NCI-H2171 treated with DMSO at 0.1 percent for 48 hours (cell line): ENCODE results near the gene DDC.

Source experiments
- DNase-seq: peaks from one replicate; lab custom pipeline; 2025; lab: John Stamatoyannopoulos, UW

Gene DDC

GRCh38 chr7:50564640-50565558 is at the start of gene DDC:
Gene DDC, minus strand, starts transcription at chr7:50565405. Its CDS starts 21,320 bp downstream, at chr7:50544085.
- DNase-seq: no peak

DNA sequence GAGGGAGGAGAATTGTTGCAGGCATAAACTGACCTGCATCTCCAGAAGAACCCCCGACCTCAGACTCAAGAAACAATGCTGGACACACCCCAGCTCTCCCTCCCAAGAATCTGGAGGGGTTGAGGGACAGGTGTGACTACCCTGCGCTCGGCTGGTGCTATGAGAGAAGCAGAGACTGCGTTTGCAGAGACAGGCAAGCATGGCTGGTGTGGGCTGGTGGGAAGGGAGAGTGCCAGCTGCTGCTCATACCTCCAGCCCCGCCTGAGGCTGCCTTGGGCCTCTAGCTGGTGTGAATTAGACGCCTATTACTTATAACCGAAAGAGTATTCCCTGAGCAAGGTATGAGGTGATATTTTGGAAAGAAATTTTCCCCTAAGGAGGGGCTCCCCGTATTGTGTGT is 48.3 kb upstream of the DDC start:
- no peak for DNase-seq

- DNase-seq: no peak
Measured at GRCh38 chr7:50612704-50613103, 47.5 kb upstream of the DDC start.

GRCh38 chr7:50610521-50611277 is 45.5 kb upstream of the DDC start:
- DNase-seq: no peak

GRCh38 chr7:50608196-50608906 is 43.1 kb upstream of the DDC start:
- DNase-seq: no peak

- no peak for DNase-seq
Measured at GRCh38 chr7:50607524-50608125, 42.4 kb upstream of the DDC start.

DNA sequence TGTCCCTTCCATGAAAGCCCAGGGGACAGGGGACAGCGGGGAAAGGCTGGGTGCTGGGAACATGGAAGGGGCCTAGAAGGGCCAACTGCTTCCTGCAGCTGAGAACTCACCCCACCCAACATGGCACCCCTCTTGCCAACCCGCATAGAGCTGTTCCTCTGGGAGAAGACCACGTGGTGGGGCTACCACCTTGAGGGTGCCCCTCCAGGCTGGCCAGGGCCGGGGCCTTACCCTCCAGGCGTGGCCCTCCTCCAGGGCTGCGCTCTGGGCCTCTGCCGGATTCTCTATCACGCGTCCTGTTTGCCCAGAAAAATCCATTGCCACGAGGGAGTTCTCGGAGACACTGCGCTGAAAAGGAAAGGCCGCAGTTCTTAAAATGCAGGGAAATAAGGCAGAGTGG is 39.9 kb upstream of the DDC start:
- DNase-seq: no peak

DNA sequence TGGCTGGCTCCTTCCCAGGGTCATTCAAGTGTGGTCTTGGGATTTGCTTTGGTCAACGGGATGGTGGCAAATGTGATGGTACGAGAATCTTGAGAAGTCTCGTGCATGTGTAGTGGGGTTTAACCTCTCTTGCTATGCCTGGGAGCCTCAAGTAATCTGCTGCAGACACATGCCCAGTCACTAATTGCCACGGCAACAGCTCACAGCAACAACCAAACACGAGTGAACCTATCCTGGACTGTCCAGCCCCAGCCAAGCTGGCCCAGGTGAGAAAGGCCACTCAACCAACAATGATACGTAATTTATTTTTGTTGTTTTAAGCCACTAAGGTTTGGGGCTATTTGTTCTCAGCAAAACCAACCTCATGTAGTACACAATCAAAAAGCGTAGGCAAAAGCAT is 38.1 kb upstream of the DDC start:
- DNase-seq: no peak

GRCh38 chr7:50599385-50599784 is 34.2 kb upstream of the DDC start:
- DNase-seq: no peak

DNA sequence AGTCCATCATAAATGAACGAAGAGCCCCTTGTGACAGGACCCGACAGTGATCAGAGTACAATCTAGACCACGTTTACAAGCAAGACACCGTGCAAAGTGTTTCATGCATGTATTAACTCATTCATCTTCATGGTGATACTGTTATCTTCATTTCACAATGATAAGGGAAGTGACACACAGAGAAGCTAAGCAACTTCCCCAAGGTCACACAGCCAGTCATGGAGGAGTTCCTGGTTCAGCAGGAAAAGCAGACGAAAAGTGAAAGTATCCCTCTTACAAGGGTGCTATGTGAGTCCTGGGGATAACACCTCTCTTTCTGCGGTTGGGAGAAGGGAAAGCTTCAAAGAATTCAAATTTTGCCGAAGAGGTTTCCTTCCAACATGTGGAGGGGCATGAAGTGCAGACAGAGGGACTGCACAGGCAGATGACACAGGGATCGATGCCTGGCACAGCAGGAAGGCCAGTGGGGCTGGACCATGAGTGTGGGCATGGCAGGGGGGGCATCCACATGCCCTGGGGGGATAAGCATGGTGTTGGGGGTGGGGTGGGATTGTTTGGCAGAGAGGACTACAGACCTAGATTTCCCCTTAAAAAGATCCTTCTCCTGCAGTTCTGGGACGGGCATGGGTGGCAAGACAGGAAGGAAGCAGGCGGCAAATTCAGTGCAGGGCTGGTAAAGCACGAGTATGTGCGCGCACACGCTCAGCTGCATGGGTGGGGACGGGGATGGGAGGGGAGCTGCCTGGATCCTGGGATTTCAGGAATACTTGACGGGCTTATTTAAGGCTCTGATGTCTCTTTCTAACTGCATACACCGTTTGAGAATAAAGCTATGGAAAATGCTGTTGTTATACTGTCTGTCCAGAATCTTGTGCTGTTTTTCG is 33.5 kb upstream of the DDC start:
- no peak for DNase-seq

DNA sequence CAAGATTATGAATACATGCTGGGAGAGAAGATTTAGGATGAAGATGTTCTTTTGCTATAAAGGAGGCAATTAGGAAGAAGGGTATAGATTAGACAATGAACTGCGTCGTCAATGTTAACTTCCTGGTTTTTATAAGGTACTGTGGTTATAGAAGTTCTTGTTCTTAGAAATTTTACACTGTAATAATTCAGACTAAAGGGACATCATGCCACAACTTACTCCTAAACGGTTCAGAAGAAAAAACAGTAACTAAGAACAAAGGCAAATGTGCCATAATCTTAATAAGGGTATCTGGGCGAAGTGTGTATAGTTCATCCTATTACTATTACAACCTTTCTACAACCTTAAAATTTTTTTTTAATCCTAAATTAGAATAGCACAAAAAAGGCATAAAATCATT is 31.3 kb upstream of the DDC start:
- DNase-seq: no peak

- DNase-seq: peak; percentile 30
Measured at GRCh38 chr7:50595491-50596102, 30.4 kb upstream of the DDC start.

- no peak for DNase-seq
Measured at GRCh38 chr7:50594734-50595485, 29.7 kb upstream of the DDC start.

DNA sequence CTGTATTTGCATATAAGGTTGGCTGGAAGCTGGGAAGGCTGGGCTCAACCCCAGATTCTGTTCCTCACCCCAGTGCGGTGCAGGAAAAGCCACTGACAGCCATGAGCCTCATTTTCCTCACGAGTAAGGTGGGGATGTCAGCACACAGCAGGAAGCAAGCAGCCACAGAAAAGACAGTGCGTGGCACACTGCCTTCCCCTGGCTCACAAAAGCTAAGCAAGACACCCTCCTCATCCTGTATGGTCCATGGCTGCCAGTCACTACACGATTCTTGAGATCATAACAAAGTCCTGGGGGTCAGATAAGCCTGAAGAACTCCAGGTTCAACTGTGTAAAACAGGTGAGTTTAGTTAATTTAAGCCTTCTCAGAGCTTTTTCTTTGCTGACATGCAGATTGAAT is 28.9 kb upstream of the DDC start:
- DNase-seq: no peak

DNA sequence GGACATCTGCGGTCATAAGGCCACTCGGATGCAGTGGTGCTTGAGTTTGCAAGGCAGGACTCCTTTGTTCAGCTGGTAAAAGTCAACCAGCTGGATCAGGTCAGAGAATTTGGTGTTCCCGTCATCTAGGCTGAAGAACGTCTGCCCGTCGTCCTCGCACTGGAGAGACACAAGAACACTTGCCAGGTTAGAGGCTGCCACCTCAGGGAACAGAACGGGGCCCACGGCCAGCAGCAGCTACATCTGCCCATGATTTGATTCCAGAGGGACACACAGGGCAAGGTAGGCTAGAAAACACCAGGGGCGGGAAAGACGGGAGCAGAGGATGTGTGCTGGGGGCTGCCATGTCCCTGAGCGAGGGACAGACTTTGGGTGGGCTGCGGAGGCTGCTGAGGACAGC is 27.7 kb upstream of the DDC start:
- no peak for DNase-seq

GRCh38 chr7:50591480-50592438 is 26.6 kb upstream of the DDC start:
- DNase-seq: peak; percentile 13

DNA sequence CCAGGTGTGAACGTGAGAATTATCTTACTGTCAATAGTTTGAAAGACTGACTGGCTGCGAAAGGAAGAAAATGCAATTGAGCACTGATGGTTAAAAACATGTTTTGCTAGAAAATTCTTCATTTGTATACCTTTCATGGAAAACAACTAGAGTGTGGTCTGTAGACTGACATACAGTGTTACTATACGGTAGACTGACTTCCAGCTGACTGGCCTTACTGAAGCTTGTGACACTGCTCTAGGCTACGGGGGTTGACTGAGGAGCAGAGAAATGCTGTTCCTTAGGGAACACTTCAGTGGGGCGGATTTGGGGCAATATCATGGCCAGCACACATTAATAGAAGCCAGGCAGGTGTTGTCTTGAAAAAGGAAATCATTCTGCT is 25.9 kb upstream of the DDC start:
- no peak for DNase-seq

GRCh38 chr7:50590535-50590934 is 25.3 kb upstream of the DDC start:
- no peak for DNase-seq

- no peak for DNase-seq
Measured at GRCh38 chr7:50589364-50589763, 24.2 kb upstream of the DDC start.
